GM23338 (cell line): ENCODE data around the gene ASPHD1.

ENCODE experiments used
- EZH2 ChIP-seq: fragments of 200-600 bp; sonication (generic); IDR thresholded peaks from one replicate; pipeline ENCODE4 v1.8.0; 2017; ENCODE audit warnings: antibody characterized with exemption, mild to moderate bottlenecking, low read depth; ENCODE audit not compliant: unreplicated experiment
- EZH2phosphoT487 ChIP-seq: fragments of 200-600 bp; sonication (generic); IDR thresholded peaks from one replicate; pipeline ENCODE4 v1.8.1; 2018; ENCODE audit warnings: antibody characterized with exemption; ENCODE audit not compliant: unreplicated experiment
- TF ChIP-seq, protein P1 (sequence below), 2 experiments: fragments of 200-600 bp in 1 of 2; sonication (generic) in 1 of 2; conservative IDR thresholded peaks; 2 replicates each; pipeline versions ENCODE4 v1.5.1 to v1.6.1; 2016 to 2017; ENCODE audit warnings: antibody characterized with exemption in 2 of 2, low read depth in 2 of 2, mild to moderate bottlenecking in 2 of 2, moderate library complexity in 1 of 2
- TF ChIP-seq, protein P2 (sequence below): IDR thresholded peaks from one replicate; pipeline ENCODE4 v1.6.1; 2018; ENCODE audit warnings: antibody characterized with exemption; ENCODE audit not compliant: unreplicated experiment

DNA sequence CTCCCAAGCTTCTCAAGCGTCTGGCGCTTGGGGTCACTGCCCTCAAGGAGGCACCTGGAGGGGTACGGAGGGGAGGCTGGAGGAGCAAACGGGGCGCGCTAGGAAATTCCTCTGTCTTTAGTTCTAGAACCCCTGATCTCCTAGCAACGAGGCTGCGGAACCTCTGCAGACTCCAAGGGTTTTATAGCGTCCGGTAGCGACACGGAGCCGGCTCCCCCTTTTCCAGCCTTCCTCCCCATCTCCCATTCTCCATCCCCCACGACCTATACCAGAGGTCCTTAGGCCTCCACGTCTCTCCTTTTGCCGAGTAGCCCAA lies 36.7 kb upstream of the ASPHD1 start:
- TF ChIP-seq, protein P1, sequence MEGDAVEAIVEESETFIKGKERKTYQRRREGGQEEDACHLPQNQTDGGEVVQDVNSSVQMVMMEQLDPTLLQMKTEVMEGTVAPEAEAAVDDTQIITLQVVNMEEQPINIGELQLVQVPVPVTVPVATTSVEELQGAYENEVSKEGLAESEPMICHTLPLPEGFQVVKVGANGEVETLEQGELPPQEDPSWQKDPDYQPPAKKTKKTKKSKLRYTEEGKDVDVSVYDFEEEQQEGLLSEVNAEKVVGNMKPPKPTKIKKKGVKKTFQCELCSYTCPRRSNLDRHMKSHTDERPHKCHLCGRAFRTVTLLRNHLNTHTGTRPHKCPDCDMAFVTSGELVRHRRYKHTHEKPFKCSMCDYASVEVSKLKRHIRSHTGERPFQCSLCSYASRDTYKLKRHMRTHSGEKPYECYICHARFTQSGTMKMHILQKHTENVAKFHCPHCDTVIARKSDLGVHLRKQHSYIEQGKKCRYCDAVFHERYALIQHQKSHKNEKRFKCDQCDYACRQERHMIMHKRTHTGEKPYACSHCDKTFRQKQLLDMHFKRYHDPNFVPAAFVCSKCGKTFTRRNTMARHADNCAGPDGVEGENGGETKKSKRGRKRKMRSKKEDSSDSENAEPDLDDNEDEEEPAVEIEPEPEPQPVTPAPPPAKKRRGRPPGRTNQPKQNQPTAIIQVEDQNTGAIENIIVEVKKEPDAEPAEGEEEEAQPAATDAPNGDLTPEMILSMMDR (conservative IDR thresholded peaks at IDR 0.05; ENCODE audit: low read depth in 2 of 2), result no peak
- TF ChIP-seq, protein P2, sequence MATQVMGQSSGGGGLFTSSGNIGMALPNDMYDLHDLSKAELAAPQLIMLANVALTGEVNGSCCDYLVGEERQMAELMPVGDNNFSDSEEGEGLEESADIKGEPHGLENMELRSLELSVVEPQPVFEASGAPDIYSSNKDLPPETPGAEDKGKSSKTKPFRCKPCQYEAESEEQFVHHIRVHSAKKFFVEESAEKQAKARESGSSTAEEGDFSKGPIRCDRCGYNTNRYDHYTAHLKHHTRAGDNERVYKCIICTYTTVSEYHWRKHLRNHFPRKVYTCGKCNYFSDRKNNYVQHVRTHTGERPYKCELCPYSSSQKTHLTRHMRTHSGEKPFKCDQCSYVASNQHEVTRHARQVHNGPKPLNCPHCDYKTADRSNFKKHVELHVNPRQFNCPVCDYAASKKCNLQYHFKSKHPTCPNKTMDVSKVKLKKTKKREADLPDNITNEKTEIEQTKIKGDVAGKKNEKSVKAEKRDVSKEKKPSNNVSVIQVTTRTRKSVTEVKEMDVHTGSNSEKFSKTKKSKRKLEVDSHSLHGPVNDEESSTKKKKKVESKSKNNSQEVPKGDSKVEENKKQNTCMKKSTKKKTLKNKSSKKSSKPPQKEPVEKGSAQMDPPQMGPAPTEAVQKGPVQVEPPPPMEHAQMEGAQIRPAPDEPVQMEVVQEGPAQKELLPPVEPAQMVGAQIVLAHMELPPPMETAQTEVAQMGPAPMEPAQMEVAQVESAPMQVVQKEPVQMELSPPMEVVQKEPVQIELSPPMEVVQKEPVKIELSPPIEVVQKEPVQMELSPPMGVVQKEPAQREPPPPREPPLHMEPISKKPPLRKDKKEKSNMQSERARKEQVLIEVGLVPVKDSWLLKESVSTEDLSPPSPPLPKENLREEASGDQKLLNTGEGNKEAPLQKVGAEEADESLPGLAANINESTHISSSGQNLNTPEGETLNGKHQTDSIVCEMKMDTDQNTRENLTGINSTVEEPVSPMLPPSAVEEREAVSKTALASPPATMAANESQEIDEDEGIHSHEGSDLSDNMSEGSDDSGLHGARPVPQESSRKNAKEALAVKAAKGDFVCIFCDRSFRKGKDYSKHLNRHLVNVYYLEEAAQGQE, result no peak
- TF ChIP-seq EZH2 (no peak), EZH2phosphoT487 (no peak)
